Keratinocyte (primary cell): Measurements from ENCODE around the gene BCAS3.

Experiments
- CTCF ChIP-seq, 3 experiments: IDR thresholded peaks in 1 of 3; conservative IDR thresholded peaks in 1 of 3; optimal IDR thresholded peaks in 1 of 3; 2 replicates in 2 of 3; 3 replicates in 1 of 3; pipeline versions ENCODE3 to v1.5.1; 2011; ENCODE audit warnings: low read length in 3 of 3, mild to moderate bottlenecking in 3 of 3, moderate library complexity in 2 of 3, control low read depth in 1 of 3, inconsistent platforms in 1 of 3; ENCODE audit not compliant: insufficient read depth in 2 of 3; ENCODE audit errors: extremely low read depth in 1 of 3
- EZH2 ChIP-seq: IDR thresholded peaks from one replicate; pipeline ENCODE4 v1.6.1; 2012; ENCODE audit warnings: inconsistent platforms, mild to moderate bottlenecking, low read length, moderate library complexity

DNA sequence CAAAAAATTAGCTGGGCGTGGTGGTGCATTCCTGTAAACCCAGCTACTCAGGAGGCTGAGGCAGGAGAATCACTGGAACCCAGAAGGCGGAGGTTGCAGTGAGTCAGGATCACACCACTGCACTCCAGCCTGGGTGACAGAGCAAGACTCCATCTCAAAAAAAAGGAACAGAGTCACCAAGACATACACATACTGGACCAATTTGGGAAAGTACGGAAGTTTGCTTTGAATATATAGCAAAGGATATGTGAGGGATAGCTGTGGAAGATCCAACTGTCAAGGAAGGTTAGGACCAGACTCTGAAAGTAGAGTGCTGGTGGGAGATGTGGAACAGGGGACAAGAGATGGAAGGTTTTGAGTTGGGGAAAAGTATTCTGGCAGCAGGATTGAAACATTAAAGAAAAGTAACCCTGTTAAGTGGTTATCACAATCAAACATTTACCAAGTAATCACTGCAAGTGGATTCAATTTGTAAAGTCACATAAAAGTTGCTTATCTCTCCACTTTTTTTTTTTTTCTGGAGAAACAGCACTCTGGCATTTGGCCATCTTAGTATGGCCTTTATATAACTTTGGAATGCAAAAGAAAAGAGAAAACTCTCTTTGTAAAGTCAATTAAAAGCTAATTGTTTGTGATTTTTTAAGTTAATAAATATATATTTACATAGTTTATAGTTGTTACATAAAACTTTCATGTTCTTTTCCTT, 462.6 kb downstream of the BCAS3 start:
- TF ChIP-seq CTCF (optimal IDR thresholded peaks at IDR 0.05 in 1 of 3, IDR thresholded peaks at IDR 0.05 in 1 of 3, conservative IDR thresholded peaks at IDR 0.05 in 1 of 3; ENCODE audit: extremely low read depth in 1 of 3, insufficient read depth in 2 of 3, low read length in 3 of 3) (no peak), EZH2 (no peak)
